NCI-H446 treated with DMSO at 0.1 percent for 48 hours (cell line): Measurements from ENCODE around the gene NCAPD2.

Source experiments
- DNase-seq: peaks from one replicate; lab custom pipeline; 2025; lab: John Stamatoyannopoulos, UW

Gene NCAPD2

DNA sequence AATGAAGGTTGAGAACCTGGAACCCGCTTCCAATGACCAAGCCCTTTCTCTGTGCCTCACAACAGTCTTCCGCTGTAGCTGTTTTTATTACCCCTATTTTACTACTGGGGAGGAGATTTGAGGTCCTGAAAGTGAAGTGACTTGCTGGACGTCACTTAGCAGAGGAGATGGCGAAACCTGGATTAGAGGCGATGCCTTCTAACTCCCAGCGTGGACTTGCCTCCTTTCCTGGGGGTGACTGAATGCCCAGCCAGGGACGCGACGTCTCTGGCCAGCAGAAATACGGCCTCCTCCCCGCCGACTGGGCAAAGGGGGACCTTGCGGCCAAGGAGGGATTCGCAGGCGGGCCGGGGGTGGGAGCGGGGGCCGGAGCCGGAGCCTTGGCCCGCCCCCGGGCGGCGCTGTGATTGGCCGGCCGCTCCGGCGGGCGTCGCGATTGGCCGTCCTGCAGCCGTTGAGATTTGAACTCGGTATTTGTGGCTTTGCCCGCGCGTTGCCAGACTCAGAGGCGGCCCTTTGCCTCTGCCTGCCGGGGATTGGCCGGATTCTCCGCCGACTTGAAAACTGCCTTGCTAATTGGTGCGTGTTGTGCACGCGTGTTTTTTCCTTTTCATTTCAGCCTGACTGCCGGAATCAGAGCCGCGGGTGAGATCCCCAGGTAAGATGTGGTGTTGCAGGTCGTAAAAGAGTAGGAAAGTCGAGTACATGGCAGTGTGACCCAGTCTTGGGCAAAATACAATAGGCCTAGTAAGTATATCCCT lies at the start of gene NCAPD2:
NCAPD2 (plus strand) TSS at position 606 of the 761 bp plus-strand sequence. CDS start 997 bp downstream, outside the sequence.
- peak; percentile 97 for DNase-seq

DNA sequence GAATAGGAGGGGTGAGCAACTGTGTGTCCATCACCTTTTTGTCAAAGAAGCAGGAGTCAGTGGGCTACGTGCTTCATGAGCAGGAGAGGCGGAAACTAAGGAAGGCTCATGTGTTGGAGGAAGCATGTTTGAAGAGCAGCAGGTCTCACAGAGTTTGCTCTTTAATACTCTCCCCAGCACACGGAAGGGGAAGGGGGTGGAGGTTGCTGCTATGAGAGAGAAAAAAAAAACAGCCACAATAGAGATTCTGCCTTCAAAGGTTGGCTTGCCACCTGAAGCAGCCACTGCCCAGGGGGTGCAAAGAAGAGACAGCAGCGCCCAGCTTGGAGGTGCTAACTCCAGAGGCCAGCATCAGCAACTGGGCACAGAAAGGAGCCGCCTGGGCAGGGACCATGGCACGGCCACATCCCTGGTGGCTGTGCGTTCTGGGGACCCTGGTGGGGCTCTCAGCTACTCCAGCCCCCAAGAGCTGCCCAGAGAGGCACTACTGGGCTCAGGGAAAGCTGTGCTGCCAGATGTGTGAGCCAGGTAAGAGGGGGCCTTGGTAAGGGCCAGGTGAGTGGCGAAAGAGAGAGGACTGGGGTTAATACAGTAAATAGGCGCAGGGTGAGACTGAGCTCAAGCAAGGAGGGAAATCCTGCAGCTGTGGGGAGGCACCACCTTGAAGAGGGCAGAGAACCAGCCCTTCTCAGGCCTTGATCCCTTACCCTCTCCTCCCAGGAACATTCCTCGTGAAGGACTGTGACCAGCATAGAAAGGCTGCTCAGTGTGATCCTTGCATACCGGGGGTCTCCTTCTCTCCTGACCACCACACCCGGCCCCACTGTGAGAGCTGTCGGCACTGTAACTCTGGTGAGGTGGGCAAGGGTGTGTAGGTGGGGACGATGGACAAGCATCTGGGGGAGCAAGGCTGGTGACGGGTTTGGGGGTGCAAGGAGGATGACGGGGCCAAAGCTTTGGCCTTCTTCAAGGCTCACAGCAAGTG lies 48.9 kb upstream of the NCAPD2 start, which contains the start of gene CD27:
CD27 (plus strand) TSS at position 252 of the 985 bp plus-strand sequence; CDS start at position 393, 141 bp downstream.
- DNase-seq: no peak

GRCh38 chr12:6450091-6450868 lies 43.6 kb upstream of the NCAPD2 start:
- DNase-seq: no peak

- no peak for DNase-seq
Measured at GRCh38 chr12:6450869-6451347, 43.0 kb upstream of the NCAPD2 start.

DNA sequence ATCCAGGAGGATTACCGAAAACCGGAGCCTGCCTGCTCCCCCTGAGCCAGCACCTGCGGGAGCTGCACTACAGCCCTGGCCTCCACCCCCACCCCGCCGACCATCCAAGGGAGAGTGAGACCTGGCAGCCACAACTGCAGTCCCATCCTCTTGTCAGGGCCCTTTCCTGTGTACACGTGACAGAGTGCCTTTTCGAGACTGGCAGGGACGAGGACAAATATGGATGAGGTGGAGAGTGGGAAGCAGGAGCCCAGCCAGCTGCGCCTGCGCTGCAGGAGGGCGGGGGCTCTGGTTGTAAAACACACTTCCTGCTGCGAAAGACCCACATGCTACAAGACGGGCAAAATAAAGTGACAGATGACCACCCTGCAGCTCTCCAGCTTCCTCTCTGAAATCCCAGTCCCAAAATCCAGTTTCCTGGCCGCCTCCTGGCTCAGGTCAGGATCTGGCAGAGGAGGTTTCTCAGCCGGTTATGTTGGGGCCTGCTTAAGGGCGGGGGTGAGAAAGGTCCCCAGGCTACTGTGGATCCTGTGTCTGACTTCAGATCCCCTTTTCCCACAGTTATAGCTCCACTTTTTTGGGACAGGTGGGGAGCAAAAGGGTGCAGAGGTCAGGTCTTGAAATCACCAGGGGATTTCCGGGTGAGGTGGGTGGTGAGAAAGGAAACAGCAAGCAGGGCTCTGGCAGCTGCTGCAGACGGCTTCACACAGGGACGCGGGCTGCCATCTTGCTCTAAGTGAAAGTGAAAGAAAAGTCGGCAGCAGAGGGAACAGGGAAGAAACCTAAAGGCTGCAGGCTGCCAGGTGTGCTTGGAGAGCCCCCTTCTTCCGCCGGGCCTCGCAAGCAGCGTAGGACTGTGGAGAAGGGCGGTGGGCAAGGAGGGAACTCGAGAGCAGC lies 42.3 kb upstream of the NCAPD2 start, which contains the start of gene TAPBPL:
TAPBPL (plus strand) TSS at position 695 of the 897 bp plus-strand sequence. CDS start 207 bp downstream, outside the sequence.
- DNase-seq: no peak

GRCh38 chr12:6452245-6452943 lies 41.5 kb upstream of the NCAPD2 start:
- DNase-seq: no peak

DNA sequence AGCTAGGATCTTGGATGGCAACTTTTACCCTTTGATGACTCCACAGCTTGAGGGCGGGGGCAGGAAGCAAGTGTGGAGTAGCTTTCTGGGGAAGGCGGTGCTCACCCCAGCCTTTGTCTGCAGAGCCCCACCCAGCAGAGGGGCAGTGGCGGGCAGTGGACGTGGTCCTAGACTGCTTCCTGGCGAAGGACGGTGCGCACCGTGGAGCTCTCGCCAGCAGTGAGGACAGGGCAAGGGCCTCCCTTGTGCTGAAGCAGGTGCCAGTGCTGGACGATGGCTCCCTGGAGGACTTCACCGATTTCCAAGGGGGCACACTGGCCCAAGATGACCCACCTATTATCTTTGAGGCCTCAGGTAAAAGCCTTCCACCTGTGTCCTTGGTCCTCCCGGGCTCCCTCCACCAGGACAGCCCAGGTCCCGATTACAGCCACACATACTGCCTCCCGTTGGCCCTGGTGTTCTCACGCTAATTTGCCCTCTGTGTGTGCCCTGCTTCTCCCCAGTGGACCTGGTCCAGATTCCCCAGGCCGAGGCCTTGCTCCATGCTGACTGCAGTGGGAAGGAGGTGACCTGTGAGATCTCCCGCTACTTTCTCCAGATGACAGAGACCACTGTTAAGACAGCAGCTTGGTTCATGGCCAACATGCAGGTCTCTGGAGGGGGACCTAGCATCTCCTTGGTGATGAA lies 40.8 kb upstream of the NCAPD2 start:
- DNase-seq: no peak

- no peak for DNase-seq
Measured at GRCh38 chr12:6457220-6457945, 36.5 kb upstream of the NCAPD2 start.

DNA sequence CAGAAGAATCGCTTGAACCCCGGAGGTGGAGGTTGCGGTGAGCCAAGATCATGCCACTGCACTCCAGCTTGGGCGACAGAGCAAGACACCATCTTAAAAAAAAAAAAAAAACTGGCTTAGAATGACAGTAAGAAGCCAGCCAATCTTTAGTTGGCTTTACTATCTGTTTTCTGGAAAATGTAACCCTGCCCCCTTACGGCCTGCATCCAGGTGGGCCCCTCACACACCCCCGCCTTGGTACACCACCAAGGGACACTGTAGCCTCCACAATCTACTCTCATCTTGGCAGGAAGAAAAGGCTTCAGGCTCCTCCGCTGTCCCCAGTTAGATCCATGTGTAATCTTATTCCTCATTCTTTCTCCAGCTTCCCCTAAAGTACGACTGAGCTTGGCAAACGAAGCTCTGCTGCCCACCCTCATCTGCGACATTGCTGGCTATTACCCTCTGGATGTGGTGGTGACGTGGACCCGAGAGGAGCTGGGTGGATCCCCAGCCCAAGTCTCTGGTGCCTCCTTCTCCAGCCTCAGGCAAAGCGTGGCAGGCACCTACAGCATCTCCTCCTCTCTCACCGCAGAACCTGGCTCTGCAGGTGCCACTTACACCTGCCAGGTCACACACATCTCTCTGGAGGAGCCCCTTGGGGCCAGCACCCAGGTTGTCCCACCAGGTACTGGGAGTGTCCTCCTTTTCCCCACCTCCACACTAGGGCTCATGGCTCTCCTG lies 35.5 kb upstream of the NCAPD2 start:
- DNase-seq: no peak

DNA sequence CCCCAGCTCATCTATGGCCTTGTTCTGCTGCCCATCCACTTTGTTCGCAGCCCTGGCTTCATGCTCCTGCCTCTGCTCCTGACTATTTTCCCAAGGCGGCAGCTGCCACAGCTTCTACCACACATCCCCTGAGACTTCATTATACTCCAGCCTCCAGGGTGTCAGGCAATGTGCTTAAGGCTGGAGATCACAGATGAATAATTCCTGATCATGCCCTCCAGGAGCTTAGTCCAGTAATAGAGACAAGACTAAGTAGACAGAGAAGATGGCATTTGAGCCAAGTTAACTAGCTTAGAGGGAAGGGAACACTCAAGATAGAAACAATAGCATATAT lies 34.9 kb upstream of the NCAPD2 start:
- DNase-seq: no peak

DNA sequence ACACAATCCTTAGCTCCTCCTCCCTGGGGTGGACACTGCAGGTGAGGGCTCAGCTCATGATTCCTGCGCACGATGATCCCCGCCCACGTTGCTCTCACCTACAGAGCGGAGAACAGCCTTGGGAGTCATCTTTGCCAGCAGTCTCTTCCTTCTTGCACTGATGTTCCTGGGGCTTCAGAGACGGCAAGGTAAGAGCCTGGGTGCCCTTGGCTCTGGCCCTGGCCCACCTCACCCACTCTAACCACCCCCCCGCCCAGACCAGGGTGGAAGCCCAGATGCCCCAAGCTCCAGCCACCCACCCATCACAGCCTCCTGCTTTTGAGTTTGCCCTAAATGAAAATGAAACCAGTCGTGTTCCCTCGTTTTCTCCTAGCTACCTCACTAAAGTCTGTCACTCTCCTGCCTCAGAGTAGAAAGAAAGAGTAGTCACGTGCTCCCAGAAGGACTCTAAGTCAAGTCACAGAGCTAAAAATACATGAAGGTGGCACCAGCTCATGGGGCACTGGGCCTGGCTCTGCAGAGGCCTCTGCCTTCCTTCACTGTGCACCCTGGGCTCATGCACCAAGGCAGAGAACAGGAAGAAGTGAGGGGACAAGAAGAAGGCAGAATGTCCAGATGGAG lies 33.0 kb upstream of the NCAPD2 start:
- no peak for DNase-seq

- no peak for DNase-seq
Measured at GRCh38 chr12:6461401-6462233, 32.3 kb upstream of the NCAPD2 start.

GRCh38 chr12:6462234-6462995 lies 31.5 kb upstream of the NCAPD2 start:
- no peak for DNase-seq

DNA sequence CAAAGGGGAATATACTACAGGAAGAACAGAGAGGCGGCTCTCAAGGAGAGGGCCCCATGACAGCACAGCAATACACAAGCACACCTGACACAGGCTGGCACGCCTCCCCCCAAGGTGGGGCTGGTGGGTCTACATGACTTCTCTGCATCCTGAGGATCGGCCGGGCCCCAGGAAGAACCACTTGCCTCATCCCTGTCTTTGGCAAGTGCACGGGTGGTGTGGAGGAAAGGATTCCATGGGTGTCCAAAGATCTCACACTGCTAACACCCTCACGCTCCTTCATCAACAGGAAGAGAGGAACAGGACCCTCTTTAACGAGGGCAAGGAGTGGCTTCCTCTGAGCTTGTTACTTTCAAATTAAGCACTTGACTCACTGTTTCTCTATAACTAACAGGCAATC lies 30.7 kb upstream of the NCAPD2 start:
- DNase-seq: no peak

DNA sequence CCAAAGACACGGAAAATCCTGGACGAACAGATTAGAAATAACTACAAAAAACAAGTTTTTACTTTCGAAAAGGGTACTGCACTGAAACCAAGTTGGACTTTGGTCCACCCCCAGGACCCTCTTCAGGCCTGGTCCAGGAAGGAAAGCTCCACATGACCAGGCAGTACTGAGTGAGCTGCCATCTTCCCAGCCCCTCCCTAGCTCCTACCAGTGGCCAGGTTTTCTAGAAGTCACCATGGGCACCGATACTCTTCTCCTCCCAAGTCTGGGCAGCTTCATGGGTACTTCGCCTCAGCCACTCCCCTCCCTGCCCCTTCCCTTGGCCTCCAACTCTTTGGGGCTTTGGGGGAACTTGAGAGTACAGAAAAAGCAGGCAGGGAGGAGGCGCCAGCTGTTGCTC lies 30.0 kb upstream of the NCAPD2 start:
- DNase-seq: no peak

DNA sequence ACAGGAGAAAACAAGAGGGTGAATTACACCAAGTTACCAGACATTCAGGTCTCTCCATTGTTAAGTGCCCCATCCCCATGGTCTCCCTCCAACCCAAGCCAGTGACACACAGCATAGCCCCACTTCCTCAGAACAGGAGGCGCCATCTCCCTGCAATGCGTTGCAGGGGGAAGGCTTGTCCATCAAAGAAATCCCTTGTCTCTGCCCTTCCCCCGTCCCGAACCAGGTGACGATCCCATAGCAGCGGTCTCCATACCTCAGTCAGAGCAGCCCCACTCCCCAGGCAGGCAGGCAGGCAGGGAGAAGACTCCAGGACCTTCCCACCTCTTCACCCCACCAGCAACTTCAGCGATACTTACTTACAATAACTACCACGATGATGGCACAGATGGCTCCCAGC lies 29.4 kb upstream of the NCAPD2 start:
- no peak for DNase-seq
